ENCODE data around the gene SNCB. TPM values are rescaled to one million over a fixed set of nuclear protein-coding genes. Genes with fewer than 3 reads are reported as not detected.

Gene SNCB
- total RNA-seq, 1 donor from 2014 or later = not detected

DNA sequence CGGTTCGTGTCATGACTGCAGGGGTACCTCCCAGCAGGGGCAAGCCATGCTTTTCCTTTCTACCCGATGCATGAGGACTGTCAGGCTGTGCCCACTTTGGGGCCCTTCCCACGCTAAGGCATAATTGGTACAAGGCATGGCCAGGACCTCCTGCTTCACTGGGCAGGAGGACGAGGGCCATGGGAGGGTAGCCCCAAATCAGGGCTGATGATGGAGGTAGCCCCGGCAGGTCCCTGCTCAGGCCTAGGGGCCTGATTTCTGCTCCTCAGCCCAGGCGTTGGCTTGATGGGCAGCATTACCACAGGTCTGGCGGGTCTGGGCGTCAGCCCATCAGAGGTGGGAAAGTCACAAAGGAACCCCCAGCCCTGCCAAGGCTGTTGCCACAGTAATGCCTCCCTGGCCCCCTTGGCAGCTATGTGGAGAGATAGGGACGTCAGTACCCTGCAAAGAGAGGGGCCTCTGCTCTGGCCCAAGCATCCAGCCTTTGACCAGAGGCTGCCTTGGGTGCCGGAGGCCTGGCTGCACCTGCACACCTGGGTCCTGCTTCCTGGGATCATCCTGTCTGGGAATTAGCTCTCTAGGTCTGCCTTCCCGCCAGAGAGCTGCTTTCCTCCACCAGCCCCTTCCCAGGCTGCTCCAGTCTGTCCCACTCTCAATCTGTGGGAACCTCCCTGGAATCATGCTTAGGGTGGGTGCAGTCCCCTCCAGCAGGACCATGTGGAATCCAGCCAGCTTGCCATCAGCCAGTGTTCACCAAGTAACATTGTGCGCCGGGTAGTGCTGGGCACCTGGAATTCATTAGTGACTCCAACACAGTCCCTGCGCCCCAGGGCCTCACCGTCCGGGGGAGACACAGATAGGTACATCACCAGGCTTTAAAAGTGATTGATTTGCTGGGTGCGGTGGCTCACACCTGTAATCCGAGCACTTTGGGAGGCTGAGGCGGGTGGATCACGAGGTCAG is 32.3 kb upstream of the SNCB start:
- DNase-seq = peak; percentile 34
- intact Hi-C loops (cut with DNase I) = loop anchor here (5.0 to 10.0 kb wide), 2 partner anchors 152 to 295 kb away; partner anchors contain the start of gene UNC5A
- no peak for ATAC-seq (ENCODE audit: poor library complexity)

DNA sequence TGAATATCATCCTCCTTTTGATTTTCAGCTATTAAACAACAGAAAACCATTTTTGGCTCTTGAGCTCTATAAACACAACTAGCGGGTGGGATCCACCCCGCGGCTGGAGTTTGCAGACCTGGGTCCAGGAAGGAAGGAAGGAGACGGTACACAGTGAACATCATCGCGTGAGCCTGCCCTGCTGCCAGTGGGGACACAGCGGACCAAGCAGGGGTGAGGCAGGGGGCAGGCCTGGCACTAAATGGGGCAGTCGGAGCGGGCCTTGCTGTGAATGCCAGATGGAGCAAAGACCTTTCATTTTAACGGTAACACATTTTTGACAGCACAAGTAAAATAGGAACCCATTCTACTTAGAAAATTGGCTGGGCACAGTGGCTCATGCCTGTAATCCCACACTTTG is 31.3 kb upstream of the SNCB start:
- no peak for ATAC-seq (ENCODE audit: poor library complexity)
- DNase-seq = peak; percentile 34
- intact Hi-C loops (cut with DNase I) = loop anchor here (2.0 to 10.0 kb wide), 3 partner anchors 153 to 451 kb away; partner anchors contain the start of gene UNC5A

DNA sequence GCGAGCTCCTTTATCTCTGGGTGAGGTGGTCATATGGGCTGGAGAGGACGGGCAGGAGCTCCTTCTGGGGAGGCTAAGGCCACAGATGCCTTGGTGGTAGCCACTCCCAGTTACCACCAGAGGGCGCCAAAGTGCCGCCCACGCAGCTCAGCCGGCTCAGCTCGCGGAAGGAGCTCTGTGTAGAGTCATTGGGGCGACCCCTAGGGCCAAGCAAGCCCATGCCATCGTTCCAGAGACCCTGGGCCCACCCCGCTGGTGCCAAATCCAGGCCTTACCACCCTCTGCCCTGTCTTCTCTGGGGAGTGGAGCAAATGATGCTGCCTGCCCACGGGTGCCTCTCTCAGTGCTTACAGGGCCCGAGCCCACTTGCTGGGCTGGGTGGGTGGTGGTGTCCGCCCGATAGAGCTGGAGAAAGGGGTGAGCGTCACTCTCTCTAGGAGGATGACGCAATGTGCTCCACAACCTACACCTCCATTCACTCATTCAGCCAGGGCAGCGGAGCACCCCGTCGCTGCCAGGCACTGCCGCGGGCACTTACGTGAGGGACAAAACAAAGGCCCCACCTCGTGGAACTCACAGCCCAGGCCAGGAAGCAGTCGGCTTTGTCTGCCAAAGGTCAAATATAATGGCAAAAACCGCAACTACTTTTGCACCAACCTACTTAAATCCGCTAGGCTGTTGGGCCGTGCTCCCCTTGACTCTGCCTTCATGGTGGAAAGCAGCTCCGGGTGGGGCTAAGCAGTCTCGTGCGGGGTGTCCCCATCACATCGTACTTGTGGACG is 30.7 kb upstream of the SNCB start:
- intact Hi-C loops (cut with DNase I) = loop anchor here (2.0 to 10.0 kb wide), 3 partner anchors 154 to 452 kb away; partner anchors contain the start of gene UNC5A
- DNase-seq (peak; percentile 81), ATAC-seq (ENCODE audit: poor library complexity) (peak; percentile 84)

DNA sequence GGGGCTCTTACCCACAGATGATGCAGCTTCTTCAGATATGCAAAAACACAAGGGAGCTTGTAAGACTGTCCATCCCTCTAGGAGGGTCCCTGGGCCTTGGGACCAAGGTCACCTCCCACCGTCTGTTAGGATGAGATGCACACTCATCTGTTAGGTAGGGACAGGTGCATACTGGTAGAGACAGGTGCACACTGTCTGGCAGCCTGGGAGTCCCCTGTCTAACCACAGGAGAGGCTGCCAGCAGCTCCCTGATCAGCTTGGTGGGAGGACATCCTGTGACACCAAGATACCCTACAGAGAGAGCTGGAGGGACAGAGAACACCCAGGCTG is 30.2 kb upstream of the SNCB start:
- intact Hi-C loops (cut with DNase I) = loop anchor here (2.0 to 10.0 kb wide), 3 partner anchors 154 to 452 kb away; partner anchors contain the start of gene UNC5A
- no peak for ATAC-seq (ENCODE audit: poor library complexity)

DNA sequence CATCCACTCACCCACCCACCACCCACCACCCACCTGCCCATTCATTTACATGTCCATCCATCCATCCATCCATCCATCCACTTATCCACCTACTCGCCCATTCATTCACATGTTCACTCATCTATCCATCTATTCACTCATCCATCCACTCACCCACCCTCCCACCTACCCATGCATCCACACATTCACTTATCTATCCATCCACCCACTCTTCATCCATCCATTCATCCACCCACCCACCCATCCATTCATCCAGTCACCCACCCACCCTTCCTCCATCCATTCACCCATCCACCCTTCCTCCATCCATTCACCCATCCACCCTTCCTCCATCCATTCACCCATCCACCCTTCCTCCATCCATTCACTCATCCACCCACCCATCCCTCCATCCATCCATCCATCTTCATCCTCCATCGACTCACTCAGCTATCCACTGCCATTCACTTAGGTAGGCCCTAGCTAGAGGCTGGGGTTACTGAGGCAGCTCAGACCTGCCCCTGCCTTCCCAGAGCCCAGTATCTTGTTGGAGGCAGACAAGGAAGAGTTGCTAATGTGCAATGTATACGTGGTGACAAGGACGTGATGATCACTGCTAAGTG is 29.6 kb upstream of the SNCB start:
- intact Hi-C loops (cut with DNase I) = loop anchor here (2.0 to 10.0 kb wide), 3 partner anchors 155 to 453 kb away; partner anchors contain the start of gene UNC5A
- DNase-seq = no peak
- no peak for ATAC-seq (ENCODE audit: poor library complexity)

More for the DNA sequence above, 30.2 kb upstream of the SNCB start:
- no peak for DNase-seq

DNA sequence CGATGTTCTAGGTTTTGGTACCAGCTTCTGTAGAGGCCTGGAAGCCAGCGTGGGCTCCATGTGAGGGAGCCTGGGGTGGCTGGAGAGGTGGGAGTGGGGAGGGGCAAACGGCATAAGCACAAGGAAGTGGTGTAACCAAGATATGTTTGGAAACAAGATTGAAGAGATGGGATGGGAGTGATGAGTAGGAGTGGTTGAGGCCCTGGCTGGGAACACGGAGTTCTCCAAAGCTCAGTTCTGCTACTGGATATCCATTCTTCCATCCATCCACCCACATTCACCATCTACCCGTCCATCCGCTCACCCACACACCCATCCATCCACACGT is 29.1 kb upstream of the SNCB start:
- ATAC-seq (ENCODE audit: poor library complexity) (no peak), DNase-seq (no peak)
- intact Hi-C loops (cut with DNase I) = no loop called here

DNA sequence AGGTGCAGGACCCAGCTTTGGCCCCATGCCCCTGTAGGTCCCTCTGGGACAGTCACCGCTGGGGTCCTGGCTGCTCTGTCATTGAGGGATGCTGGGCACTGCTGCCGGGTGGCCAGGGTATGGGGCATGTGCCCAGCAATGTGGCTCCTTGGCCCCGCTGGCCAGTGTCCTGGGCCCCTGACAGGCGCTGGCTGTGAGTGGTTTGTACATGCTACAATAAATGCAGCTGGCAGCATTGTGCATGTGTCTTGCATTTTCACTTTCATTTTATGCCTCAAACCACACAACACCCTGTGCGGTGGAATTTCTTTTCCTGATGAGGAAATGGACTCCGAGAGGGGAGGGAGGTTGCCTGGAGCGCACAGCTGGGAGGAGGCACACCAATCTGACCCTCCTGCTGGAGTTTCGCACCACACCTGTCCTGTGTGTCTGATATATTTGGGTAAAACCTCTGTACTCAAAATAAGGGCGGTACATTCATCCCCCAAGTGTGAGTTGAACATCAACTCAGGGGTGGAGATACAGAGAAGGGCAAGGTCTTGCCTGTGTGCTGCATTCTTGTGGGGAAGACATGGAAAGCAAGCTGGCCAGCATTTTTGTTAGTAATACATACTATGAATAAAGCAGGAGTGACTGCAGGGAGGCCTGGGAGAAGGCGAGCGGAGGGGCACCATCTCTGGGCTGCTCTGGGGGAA is 28.6 kb upstream of the SNCB start:
- no peak for DNase-seq
- intact Hi-C loops (cut with DNase I) = no loop called here
- peak; percentile 30 for ATAC-seq (ENCODE audit: poor library complexity)

DNA sequence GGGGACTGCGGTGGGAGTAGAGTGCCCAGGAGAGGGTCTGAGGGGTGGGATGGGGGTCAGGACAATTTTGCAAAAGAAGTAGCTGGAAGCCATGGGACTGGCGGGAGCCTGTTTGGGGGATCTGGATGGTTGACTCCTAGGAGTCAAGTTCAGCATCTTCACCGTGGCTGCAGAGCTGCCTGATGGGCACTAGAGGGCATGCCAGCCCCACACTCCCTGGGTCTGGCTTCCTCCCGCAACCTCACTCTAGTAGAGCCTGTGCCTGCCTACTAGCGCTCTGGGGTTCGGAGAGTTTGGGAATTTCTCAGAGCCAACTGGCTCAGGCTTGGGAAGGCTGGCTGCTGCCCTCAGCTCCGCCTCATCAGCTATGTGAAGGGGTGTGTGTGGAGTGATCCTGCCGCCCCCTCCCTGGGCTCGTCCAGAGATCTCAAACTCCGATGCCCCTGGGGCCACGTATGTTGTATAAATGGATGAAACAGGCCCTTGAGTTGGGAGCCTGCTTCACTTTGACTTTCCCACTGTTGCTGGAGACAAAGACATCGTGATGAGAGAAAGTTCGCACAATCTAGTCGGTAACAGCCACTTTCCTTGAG is 27.8 kb upstream of the SNCB start:
- ATAC-seq (ENCODE audit: poor library complexity) = peak; percentile 85
- intact Hi-C loops (cut with DNase I) = no loop called here
- DNase-seq = peak; percentile 77

DNA sequence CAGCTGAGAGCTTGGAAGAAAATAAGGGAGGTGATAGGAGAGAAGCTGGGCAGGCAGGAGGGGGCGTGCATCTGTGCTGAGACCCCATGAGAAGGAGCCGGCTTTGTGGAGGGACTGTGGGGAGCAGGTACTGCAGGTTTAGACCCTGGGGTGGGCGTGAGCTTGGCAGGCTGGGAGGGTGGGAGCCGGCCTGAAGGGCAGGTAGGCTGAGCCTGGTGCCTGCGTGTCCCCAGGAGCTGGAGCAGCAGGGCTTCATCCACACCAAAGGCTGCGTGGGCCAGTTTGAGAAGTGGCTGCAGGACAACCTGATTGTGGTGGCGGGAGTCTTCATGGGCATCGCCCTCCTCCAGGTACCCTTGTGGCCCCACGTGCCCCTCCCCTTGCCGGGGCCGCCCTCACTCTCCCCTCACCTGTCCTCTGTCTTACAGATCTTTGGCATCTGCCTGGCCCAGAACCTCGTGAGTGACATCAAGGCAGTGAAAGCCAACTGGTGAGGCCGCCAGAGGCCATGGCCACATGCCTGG is 26.2 kb upstream of the SNCB start:
- no peak for ATAC-seq (ENCODE audit: poor library complexity)
- intact Hi-C loops (cut with DNase I) = no loop called here
- no peak for DNase-seq

DNA sequence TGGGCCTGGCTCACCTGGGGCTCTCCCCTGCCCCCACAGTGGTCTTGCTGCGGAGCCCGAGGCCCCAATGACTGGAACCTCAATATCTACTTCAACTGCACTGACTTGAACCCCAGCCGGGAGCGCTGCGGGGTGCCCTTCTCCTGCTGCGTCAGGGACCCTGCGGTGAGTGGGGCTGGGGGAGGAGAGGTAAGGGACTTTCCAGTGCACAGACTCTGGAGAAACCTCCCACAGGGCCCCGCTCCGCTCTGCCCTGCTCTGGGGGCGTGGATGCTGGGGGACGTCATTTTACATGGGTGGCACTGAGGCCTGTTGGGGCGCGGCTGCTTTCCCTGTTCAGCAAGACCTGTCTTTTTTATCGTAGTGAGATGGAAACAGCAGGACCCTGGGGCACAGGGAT is 24.5 kb upstream of the SNCB start:
- ATAC-seq (ENCODE audit: poor library complexity) = no peak
- intact Hi-C loops (cut with DNase I) = no loop called here
- no peak for DNase-seq

DNA sequence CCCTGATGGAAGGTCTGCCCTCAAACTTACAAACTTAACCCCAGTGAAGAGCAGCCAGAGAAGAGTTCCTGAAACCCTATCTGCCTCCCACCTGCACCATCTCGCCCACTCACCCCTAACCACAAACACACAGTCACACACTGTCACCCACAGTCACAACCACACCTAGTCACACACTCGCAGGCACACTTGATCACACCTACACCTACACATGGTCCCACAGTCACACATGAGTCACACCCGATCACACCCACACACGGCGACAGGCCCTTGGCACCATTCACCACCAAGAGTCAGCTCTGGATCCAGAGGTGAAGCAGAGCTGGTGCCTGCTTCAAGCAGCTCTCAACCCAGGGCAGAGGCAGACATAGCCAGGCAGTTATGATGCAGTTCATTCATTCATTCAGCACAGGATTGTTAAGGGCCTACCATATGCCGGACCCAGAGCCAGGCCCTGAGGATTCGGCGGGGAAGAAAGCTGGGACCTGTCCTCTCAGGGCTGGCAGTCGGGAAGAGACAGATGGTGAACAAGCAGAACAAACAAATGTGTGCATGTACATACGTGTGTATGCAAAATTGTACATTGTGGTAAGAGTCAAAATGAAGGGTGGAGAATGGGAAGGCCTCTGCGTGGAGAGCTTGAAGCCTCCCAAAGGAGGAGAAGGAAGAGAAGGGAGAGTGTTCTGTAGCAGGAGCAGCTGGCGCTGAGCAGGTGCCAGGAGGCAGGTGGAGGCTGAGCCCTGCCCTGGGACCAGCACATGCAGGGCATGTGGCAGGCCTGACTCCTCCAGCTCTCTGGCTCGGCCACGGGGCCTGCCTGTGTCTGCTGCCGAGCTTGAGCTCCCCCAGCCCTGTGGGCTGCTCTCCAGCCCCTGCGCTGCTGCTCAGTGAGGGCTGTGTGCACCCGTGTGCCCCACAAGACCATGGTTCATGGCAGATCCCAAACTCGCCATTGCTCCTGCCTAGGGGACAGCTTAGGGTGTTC is 23.4 kb upstream of the SNCB start:
- ATAC-seq (ENCODE audit: poor library complexity) (no peak), DNase-seq (no peak)
- intact Hi-C loops (cut with DNase I) = no loop called here

DNA sequence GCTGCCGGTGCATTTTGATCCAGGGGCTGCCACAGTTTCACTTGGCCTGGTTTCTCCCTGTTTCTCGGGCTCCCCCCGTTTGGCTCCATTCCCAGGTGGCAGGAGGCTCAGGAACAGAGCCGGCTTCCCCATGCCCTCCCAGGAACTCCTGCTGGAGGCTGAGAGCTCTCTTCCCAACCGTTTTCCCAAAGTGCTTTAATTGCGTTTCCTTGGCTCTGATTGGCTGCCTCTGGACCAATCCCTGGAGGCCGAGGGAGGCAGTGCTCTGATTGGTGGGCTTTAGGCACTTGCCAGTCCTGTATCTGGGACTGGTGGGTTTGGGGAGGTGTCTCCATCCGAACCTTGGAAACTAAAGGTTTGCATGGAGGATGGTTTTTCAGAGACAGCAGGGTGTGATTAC is 21.8 kb upstream of the SNCB start:
- intact Hi-C loops (cut with DNase I) = no loop called here
- ATAC-seq (ENCODE audit: poor library complexity) (no peak), DNase-seq (no peak)

DNA sequence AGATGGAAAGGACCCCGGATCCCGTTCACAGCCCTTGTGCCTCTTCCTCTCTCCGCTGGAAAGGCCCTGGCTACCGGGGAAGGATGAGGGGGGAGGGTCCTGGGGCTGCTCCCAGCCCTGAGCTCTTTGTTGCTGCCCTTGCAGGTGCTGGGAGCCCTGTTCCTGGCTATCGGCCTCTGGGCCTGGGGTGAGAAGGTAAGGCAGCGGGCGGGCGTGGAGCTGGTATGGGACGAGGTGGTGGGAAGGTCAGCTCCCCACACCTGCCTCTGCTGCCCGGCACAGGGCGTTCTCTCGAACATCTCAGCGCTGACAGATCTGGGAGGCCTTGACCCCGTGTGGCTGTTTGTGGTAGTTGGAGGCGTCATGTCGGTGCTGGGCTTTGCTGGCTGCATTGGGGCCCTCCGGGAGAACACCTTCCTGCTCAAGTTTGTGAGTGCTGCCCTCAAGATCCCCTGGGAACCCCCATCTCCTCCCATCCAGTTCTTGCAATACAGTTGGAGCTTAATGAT is 21.2 kb upstream of the SNCB start:
- no peak for DNase-seq
- no peak for ATAC-seq (ENCODE audit: poor library complexity)
- intact Hi-C loops (cut with DNase I) = no loop called here

DNA sequence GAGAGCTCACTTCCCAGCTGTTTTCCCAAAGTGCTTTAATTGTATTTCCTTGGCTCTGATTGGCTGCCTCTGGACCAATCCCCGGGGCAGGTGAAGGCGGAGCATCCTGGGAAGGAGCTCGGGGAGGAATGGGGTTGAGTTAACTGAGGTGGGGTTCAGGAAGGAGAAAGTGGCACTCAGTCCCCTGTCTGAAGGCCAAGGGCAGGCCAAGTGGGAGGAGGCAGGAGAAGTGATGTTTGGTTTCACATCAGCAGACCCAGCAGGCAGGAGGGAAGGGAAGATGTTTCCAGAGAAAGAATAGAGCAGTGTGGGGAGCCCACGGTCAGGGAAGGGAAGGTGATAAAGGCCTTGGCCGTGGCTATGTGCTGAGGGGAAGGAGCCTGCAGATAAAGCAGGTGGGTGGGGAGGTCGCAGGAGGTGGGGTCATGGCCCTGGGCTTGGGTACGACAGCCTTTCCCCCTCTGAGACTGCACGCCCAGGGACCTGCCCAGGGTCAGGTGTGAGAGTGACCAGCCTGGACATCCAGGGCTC is 20.1 kb upstream of the SNCB start:
- intact Hi-C loops (cut with DNase I) = no loop called here
- no peak for DNase-seq
- no peak for ATAC-seq (ENCODE audit: poor library complexity)

DNA sequence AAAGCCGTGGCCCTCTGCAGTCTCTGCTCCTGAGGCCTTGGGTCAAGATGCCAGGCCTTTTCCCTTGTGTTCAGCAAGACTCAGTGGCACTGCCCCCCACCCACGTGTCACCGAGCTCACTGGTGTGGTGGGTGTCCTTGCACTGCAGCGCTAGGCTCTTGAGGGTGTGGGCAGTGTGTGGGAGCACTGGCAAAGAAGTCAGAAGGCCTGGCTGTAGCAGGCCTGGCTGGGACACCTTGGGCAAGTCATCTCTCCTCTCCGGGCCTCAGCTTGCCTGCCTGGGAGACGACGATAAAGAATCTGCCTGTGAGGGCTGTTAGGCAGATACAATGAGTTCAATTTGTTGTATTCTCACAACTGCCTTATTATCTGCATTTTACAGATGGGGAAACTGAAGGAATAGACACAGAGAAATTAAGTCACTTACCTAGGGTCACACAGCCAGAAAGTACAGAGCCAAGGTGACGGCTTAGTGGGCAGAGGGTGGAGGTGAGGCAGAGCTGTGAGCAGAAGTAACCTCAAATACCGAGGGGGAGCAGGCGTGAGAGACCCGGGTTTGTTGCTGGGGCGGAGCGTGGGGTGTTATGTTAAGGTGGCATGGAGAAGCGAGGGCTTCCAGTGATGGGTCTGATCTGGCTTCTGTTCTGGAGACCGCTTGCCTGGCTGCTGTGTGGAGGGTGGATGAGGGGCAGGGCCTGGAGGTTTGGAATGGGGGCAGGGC is 18.3 kb upstream of the SNCB start:
- ATAC-seq (ENCODE audit: poor library complexity) = no peak
- no peak for DNase-seq
- intact Hi-C loops (cut with DNase I) = loop anchor here (10.0 kb wide), 1 partner anchor 74 kb away; no protein-coding TSS in a partner anchor

Measured in Right ventricle myocardium superior (tissue), 1 donor.